ENCODE measurements around the gene SLC2A9. TPM values are rescaled to one million over a fixed set of nuclear protein-coding genes. Genes with fewer than 3 reads are reported as not detected.

SLC2A9 gene
- total RNA-seq, 2 experiments from 2014 or later = not detected

GRCh38 chr4:9999956-10000561 lies 21.2 kb downstream of the SLC2A9 start:
- H3K9me2 ChIP-seq (ENCODE audit: insufficient read depth, low read length) = no peaks in the 10 kb centered on the region
- intact Hi-C loops (cut with micrococcal nuclease; ENCODE audit: unreplicated experiment) = no loop called here
- H4K20me1 ChIP-seq (ENCODE audit: insufficient read depth, low read length) = no peaks in the 10 kb centered on the region
- no peak for DNase-seq (ENCODE audit: low spot score)
- H3K79me2 ChIP-seq (ENCODE audit: insufficient read depth, low read depth, low read length) = no peaks in the 10 kb centered on the region
- POLR2A ChIA-PET = interaction anchor here (1.1 kb wide), 1 partner anchor 65 kb away, joined by 3 read pairs; no protein-coding TSS in a partner anchor
- CTCF ChIA-PET (ENCODE audit: unreplicated experiment) = interaction anchor here (0.6 kb wide), 1 partner anchor 17 kb away, joined by 5 read pairs; no protein-coding TSS in a partner anchor
- H3K36me3 ChIP-seq (ENCODE audit: insufficient read depth, low read length) = no peaks in the 10 kb centered on the region
- H3K27ac ChIP-seq (ENCODE audit: low read depth, low read length, poor library complexity, severe bottlenecking) = no peak overlapping the region
- TF ChIP-seq EZH2phosphoT487 (IDR thresholded peaks at IDR 0.05; ENCODE audit: borderline replicate concordance, low read depth, low read length) = no peak
- TF ChIP-seq CTCF (conservative IDR thresholded peaks at IDR 0.05; ENCODE audit: low read length) = no peak
- no peaks in the 10 kb centered on the region for H3K4me1 ChIP-seq (ENCODE audit: insufficient read depth, low read length, poor library complexity, severe bottlenecking)
- H3K4me3 ChIP-seq (ENCODE audit: low read depth, low read length, poor library complexity, severe bottlenecking) = no peak overlapping the region
- no peaks in the 10 kb centered on the region for H3K9me3 ChIP-seq (ENCODE audit: low read length)
- H2AFZ ChIP-seq (ENCODE audit: low read length) = no peak overlapping the region
- H3K4me2 ChIP-seq (ENCODE audit: low read length) = no peak overlapping the region
- no TSS peak for BruUV-seq (replicated peaks)

GRCh38 chr4:9997886-9998285 lies 23.4 kb downstream of the SLC2A9 start:
- H3K4me3 ChIP-seq (ENCODE audit: low read depth, low read length, poor library complexity, severe bottlenecking) = no peak overlapping the region
- TF ChIP-seq CTCF (conservative IDR thresholded peaks at IDR 0.05; ENCODE audit: low read length) (no peak), EZH2phosphoT487 (IDR thresholded peaks at IDR 0.05; ENCODE audit: borderline replicate concordance, low read depth, low read length) (no peak)
- DNase-seq (ENCODE audit: low spot score) = no peak
- no peaks in the 10 kb centered on the region for H3K36me3 ChIP-seq (ENCODE audit: insufficient read depth, low read length)
- H3K4me1 ChIP-seq (ENCODE audit: insufficient read depth, low read length, poor library complexity, severe bottlenecking) = no peaks in the 10 kb centered on the region
- H4K20me1 ChIP-seq (ENCODE audit: insufficient read depth, low read length) = no peaks in the 10 kb centered on the region
- POLR2A ChIA-PET = no interaction called here
- H3K9me2 ChIP-seq (ENCODE audit: insufficient read depth, low read length) = no peaks in the 10 kb centered on the region
- no peaks in the 10 kb centered on the region for H3K9me3 ChIP-seq (ENCODE audit: low read length)
- no peak overlapping the region for H2AFZ ChIP-seq (ENCODE audit: low read length)
- no peaks in the 10 kb centered on the region for H3K79me2 ChIP-seq (ENCODE audit: insufficient read depth, low read depth, low read length)
- no TSS peak for BruUV-seq (replicated peaks)
- no peak overlapping the region for H3K4me2 ChIP-seq (ENCODE audit: low read length)
- no peak overlapping the region for H3K27ac ChIP-seq (ENCODE audit: low read depth, low read length, poor library complexity, severe bottlenecking)
- intact Hi-C loops (cut with micrococcal nuclease; ENCODE audit: unreplicated experiment) = no loop called here
- CTCF ChIA-PET (ENCODE audit: unreplicated experiment) = no interaction called here

- Histone ChIP-seq H3K4me2 (ENCODE audit: low read length) (no peak overlapping the region), H3K4me3 (ENCODE audit: low read depth, low read length, poor library complexity, severe bottlenecking) (no peak overlapping the region), H3K36me3 (ENCODE audit: insufficient read depth, low read length) (no peaks in the 10 kb centered on the region), H3K79me2 (ENCODE audit: insufficient read depth, low read depth, low read length) (no peaks in the 10 kb centered on the region), H3K4me1 (ENCODE audit: insufficient read depth, low read length, poor library complexity, severe bottlenecking) (no peaks in the 10 kb centered on the region), H3K27ac (ENCODE audit: low read depth, low read length, poor library complexity, severe bottlenecking) (no peak overlapping the region), H4K20me1 (ENCODE audit: insufficient read depth, low read length) (no peaks in the 10 kb centered on the region), H3K9me2 (ENCODE audit: insufficient read depth, low read length) (no peaks in the 10 kb centered on the region), H3K9me3 (ENCODE audit: low read length) (no peaks in the 10 kb centered on the region), H2AFZ (ENCODE audit: low read length) (no peak overlapping the region)
- CTCF ChIA-PET (ENCODE audit: unreplicated experiment) = no interaction called here
- TF ChIP-seq EZH2phosphoT487 (IDR thresholded peaks at IDR 0.05; ENCODE audit: borderline replicate concordance, low read depth, low read length) = no peak
- TF ChIP-seq CTCF (conservative IDR thresholded peaks at IDR 0.05; ENCODE audit: low read length) = no peak
- POLR2A ChIA-PET = no interaction called here
- BruUV-seq (replicated peaks) = no TSS peak
- no peak for DNase-seq (ENCODE audit: low spot score)
- intact Hi-C loops (cut with micrococcal nuclease; ENCODE audit: unreplicated experiment) = no loop called here
These were observed 24.8 kb downstream of the SLC2A9 start for GRCh38 chr4:9996319-9997110.

Data from OCI-LY7 (cell line).